HEK293T (cell line): ENCODE results near the gene SLC16A12.

ENCODE experiments used
- ARNT ChIP-seq: fragments of 450-650 bp; IDR thresholded peaks from 2 replicates; pipeline ENCODE4 v1.6.1; 2017; ENCODE audit warnings: mild to moderate bottlenecking
- BHLHE40 ChIP-seq: fragments of 450-650 bp; IDR thresholded peaks from 2 replicates; pipeline ENCODE4 v1.6.1; 2016; ENCODE audit warnings: mild to moderate bottlenecking, moderate library complexity, borderline replicate concordance
- CTBP1 ChIP-seq: fragments of 450-650 bp; IDR thresholded peaks from 2 replicates; pipeline ENCODE4 v1.6.1; 2016; ENCODE audit warnings: borderline replicate concordance
- ELF4 ChIP-seq: fragments of 450-650 bp; IDR thresholded peaks from 2 replicates; pipeline ENCODE4 v1.6.1; 2017; ENCODE audit warnings: antibody characterized with exemption
- FOXA1 ChIP-seq: fragments of 450-650 bp; IDR thresholded peaks from 2 replicates; pipeline ENCODE4 v1.6.1; 2016; ENCODE audit warnings: mild to moderate bottlenecking
- FOXK2 ChIP-seq: fragments of 450-650 bp; IDR thresholded peaks from 2 replicates; pipeline ENCODE4 v1.6.1; 2016; ENCODE audit warnings: mild to moderate bottlenecking
- FOXM1 ChIP-seq: fragments of 450-650 bp; IDR thresholded peaks from 2 replicates; pipeline ENCODE4 v1.6.1; 2017; ENCODE audit warnings: mild to moderate bottlenecking, borderline replicate concordance
- HDGF ChIP-seq: fragments of 450-650 bp; IDR thresholded peaks from 2 replicates; pipeline ENCODE4 v1.6.1; 2017; ENCODE audit warnings: antibody characterized with exemption, borderline replicate concordance
- NFRKB ChIP-seq: fragments of 450-650 bp; IDR thresholded peaks from 2 replicates; pipeline ENCODE4 v1.6.1; 2016; ENCODE audit warnings: mild to moderate bottlenecking, moderate library complexity
- SP1 ChIP-seq: fragments of 450-650 bp; IDR thresholded peaks from 2 replicates; pipeline ENCODE4 v1.6.1; 2017
- SUZ12 ChIP-seq: fragments of 450-650 bp; IDR thresholded peaks from 2 replicates; pipeline ENCODE4 v1.6.1; 2016; ENCODE audit warnings: mild to moderate bottlenecking
- TARDBP ChIP-seq: fragments of 450-650 bp; IDR thresholded peaks from 2 replicates; pipeline ENCODE4 v1.6.1; 2016
- ZNF384 ChIP-seq: fragments of 450-650 bp; IDR thresholded peaks from 2 replicates; pipeline ENCODE4 v1.6.1; 2016
- TF ChIP-seq, protein P1 (sequence below): fragments of 450-650 bp; IDR thresholded peaks from 2 replicates; pipeline ENCODE4 v1.6.1; 2016

DNA sequence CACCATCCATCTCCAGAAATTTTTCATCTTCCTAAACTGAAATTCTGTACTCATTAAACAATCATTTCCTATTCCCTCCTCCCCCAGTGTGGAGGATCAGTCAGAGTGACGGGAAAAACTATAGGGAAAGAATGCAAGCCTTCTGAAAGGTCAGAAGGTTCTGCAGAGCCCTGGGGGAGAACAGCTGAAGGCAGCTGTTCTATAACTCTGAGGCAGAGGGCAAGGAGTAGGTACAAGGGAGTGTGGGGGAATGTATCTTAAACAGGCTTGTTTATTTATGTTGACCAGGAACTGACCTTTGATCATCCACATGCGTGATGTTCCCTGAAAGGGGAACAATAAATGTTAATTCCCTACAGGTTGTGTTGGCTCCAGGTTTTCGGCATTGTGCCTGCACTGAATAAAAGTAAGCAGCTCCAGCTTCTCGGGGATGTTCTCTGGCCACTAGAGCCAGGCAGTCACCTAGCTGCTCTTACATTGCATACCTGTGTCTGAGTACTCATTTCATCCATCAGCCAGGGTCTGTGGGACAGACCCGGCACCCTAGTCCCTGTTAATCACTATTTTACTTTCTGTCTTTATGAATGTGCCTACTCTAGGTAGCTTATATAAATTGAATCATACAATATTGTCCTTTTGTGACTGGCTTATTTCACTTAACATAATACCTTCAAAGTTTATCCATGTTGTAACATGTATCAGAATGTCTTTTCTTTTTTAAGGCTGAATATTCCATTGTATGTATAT, 137.2 kb downstream of the SLC16A12 start:
- TF ChIP-seq HDGF (no peak), SP1 (no peak), SUZ12 (no peak), FOXM1 (no peak), NFRKB (no peak), ARNT (no peak), FOXK2 (no peak), BHLHE40 (no peak), TARDBP (no peak), ELF4 (no peak), FOXA1 (no peak), CTBP1 (no peak), ZNF384 (no peak)
- TF ChIP-seq, protein P1, sequence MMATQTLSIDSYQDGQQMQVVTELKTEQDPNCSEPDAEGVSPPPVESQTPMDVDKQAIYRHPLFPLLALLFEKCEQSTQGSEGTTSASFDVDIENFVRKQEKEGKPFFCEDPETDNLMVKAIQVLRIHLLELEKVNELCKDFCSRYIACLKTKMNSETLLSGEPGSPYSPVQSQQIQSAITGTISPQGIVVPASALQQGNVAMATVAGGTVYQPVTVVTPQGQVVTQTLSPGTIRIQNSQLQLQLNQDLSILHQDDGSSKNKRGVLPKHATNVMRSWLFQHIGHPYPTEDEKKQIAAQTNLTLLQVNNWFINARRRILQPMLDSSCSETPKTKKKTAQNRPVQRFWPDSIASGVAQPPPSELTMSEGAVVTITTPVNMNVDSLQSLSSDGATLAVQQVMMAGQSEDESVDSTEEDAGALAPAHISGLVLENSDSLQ: no peak
